ENCODE measurements around the gene MOB3B.

- TF ChIP-seq, protein P1, sequence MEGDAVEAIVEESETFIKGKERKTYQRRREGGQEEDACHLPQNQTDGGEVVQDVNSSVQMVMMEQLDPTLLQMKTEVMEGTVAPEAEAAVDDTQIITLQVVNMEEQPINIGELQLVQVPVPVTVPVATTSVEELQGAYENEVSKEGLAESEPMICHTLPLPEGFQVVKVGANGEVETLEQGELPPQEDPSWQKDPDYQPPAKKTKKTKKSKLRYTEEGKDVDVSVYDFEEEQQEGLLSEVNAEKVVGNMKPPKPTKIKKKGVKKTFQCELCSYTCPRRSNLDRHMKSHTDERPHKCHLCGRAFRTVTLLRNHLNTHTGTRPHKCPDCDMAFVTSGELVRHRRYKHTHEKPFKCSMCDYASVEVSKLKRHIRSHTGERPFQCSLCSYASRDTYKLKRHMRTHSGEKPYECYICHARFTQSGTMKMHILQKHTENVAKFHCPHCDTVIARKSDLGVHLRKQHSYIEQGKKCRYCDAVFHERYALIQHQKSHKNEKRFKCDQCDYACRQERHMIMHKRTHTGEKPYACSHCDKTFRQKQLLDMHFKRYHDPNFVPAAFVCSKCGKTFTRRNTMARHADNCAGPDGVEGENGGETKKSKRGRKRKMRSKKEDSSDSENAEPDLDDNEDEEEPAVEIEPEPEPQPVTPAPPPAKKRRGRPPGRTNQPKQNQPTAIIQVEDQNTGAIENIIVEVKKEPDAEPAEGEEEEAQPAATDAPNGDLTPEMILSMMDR (IDR thresholded peaks at IDR 0.05; ENCODE audit: low read depth, low read length, poor library complexity, severe bottlenecking): no peak
- no peak for TF ChIP-seq EZH2phosphoT487 (IDR thresholded peaks at IDR 0.05; ENCODE audit: borderline replicate concordance, low read length)
Measured at GRCh38 chr9:27554712-27555111, 25.1 kb upstream of the MOB3B start.
